GM12864 (cell line): Measurements from ENCODE around the gene TRIM7.
"Not testable (repeated sequence)": the region's sequence is repeated elsewhere in the genome, so short reads cannot be mapped to it uniquely, and the experiment has no call there.

Source experiments
- DNase-seq: peaks from one replicate; pipeline ENCODE4 v3.0.0-alpha.2; 2011; ENCODE audit warnings: low read depth
- H3K4me3 ChIP-seq: 2 replicates; pipeline ENCODE4 v1.5.1; 2011; ENCODE audit warnings: mild to moderate bottlenecking, low read depth, low read length, control low read depth
- CTCF ChIP-seq: IDR thresholded peaks from 2 replicates; pipeline ENCODE4 v1.5.1; 2011; ENCODE audit warnings: low read depth, mild to moderate bottlenecking, moderate library complexity, low read length, control low read depth, inconsistent platforms; ENCODE audit errors: missing control alignments

The TRIM7 gene

GRCh38 chr5:181149806-181150733 lies 54.9 kb downstream of the TRIM7 start:
- DNase-seq: no peak
- no peak for TF ChIP-seq CTCF
- no peak overlapping the region for H3K4me3 ChIP-seq

GRCh38 chr5:181149355-181149754 lies 55.6 kb downstream of the TRIM7 start:
- DNase-seq: no peak
- H3K4me3 ChIP-seq: no peak overlapping the region
- no peak for TF ChIP-seq CTCF

- DNase-seq: not testable (repeated sequence)
Measured at GRCh38 chr5:181146927-181147636, 57.9 kb downstream of the TRIM7 start, which contains the start of gene OR2V2. Gene OR2V2 (plus strand): TSS chr5:181147586. CDS start chr5:181154943, 7,357 bp downstream.

GRCh38 chr5:181145133-181145532 lies 59.9 kb downstream of the TRIM7 start:
- no peak overlapping the region for H3K4me3 ChIP-seq
- no peak for DNase-seq
- no peak for TF ChIP-seq CTCF

More at GRCh38 chr5:181146927-181147636, 57.9 kb downstream of the TRIM7 start, which contains the start of gene OR2V2:
- H3K4me3 ChIP-seq: not testable (repeated sequence)
